LHCN-M2 (cell line): ENCODE data around the gene TAB2. TPM values are rescaled to one million over a fixed set of nuclear protein-coding genes. Genes with fewer than 3 reads are reported as not detected.
A peak's percentile ranks its signal among the peaks of the same experiment; 100 is the strongest.

Experiments
- DNase-seq: peaks from one replicate; pipeline ENCODE4 v3.0.0-alpha.2; 2012; ENCODE audit warnings: low read depth
- total RNA-seq: library from RNA; depleted of rRNA; stranded (reverse); fragments of >200 nt; gene quantifications from 2 replicates; pipeline ENCODE4 v1.2.3, GENCODE V29; 2014

TAB2 gene
- total RNA-seq, 1 experiment from 2014 or later, result 23.1 TPM

- DNase-seq, result no peak
Measured at GRCh38 chr6:149409617-149410016, 92.1 kb downstream of the TAB2 start.

DNA sequence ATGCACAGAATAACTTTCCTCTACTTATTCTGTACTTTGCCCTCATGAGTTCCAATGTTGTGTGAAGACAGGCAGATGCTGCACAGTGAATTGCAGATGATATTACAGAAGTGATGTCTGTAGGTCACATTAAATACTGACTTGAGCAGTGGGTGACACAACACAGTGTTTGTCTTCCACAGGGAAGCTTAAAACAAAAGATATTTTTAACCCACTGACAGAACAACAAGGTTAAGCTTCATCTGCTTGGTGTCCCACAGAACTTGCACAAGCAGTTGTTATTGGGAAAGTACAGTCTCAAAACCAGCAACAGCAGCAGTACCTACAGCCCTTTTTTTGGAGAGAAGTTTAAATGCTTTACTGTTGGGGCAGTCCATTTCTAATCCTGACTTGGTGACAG lies 93.0 kb downstream of the TAB2 start:
- no peak for DNase-seq

- DNase-seq, result no peak
Measured at GRCh38 chr6:149414009-149414408, 96.5 kb downstream of the TAB2 start.

DNA sequence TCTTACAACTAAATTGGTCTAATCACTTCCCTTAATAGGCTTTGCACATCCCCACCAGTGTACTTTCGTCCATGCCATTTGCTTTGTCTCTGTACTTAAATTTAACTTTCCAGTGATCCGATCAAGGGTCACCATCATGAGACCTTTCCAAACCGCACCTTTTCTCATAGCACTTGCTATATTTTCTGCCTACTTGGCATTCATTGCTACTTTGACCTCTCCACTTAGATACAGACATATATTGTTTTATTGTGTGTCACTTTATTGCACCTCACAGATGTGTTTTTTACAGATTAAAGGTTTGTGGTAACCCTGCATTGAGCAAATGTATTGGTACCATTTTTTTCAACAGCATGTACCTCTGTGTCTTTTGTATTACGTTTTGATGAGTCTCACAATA lies 97.3 kb downstream of the TAB2 start:
- no peak for DNase-seq

DNA sequence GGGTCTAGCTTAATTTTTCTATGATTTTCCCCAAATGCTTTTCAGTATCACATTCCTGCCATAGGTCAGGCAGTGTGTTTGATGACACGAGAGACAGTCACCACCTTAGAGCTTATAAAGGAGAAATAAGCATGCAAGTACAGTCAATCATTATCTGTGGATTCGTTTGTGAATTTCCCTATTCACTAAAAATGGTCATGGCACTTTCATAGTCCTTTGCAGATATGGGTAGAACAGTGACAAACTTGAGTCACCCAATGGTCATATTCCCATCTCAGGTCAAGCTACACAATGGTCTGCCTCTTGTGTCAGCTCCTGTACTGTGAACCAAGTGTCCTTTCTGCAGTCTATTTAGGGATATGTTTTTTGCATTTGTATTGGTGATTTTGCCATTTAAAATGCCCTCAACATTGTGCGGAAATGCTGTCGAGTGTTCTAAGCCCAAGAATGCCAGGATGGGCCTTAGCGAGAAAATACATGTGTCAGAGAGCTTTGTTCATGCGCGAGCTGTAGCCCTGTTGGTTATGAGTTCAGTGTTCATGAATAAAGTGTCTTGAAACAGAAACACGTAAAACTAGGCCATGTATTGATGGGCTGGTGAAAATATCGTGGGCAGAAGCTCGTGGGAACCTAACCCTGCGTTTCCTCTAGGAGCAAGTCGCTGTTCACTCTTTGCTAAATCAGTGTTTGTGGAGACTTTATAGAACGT lies 102.3 kb downstream of the TAB2 start:
- DNase-seq, result no peak

DNA sequence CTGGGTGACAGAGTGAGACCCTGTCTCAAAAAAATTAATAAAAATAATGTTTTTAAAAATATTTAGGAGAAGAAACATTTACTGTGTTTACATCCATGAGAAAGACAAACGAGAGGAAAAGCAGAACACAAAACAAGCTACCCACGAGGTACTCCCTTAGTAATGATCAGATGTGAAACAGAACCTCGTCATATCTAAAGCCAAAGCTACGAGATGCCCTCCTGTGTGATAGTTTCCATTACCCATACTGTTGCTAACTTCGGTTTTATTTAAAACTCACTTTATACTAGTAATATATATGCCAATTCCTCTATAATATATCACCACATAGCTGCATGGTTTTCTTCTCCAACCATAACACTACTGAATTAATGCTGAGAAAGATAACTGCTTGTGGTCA lies 103.6 kb downstream of the TAB2 start:
- no peak for DNase-seq

- no peak for DNase-seq
Measured at GRCh38 chr6:149422581-149422980, 105.1 kb downstream of the TAB2 start.

DNA sequence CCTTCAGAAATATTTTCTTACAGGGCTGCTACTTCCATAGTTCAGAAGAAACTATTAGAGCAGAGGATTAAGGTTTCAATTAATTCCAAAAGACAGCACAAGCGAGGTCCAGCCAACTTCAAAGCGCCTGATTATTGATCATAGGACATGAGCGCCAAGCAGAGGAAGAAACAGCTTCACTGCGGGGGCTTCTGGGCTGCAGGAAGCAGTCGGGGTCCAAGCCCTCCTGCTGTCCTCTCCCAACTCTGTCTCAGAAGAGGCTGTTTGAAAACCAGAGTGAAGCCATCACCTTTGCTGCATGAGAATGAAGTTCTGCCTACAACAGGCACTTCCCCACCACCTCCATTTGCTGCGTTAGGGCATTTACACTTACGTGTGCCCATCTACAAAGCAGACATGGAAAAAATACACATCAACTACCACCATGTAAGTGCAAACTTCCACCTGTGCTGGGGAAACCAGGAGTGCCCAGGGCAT lies 106.5 kb downstream of the TAB2 start:
- no peak for DNase-seq

DNA sequence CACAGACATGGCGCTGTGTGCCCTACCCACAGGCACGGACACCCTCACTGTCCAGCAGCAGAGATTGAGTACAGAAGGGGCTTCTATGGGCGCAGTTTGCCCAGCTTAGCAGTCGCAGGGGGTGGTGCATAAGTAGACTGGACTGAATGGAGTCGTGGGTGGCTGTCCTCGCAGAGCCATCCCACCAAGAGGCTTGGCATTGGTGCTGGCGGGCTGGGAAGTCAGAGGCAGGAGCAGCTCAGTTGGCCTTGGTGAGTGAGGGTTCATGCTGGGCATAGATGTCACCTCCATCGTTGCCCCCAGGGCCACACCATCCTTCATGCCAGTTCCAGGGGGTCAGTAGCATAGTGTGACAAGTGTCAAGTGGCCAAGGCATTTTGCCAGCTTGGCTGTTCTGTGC lies 107.7 kb downstream of the TAB2 start:
- DNase-seq, result no peak

- no peak for DNase-seq
Measured at GRCh38 chr6:149425754-149426153, 108.2 kb downstream of the TAB2 start.

DNA sequence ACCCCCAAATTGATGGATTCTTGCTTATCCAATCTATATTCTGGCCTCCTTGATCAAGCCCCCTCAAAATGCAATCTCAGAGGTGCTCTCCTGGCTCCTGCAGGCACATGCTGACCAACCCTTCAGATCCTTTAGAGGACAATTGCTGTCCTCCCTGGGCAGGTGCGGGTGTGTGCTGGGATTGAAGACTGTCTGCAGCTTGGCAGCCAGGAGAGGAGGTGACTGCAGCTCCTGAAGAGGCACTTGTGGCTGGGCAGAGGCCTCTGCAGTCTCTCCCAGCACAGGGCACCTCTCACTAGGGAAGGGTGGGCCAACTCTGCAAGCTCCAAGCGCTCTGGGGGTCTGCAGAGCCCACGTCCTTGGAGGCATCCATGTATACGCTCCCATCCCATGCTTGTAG lies 111.1 kb downstream of the TAB2 start:
- DNase-seq, result no peak

- no peak for DNase-seq
Measured at GRCh38 chr6:149429427-149430360, 112.2 kb downstream of the TAB2 start.

DNA sequence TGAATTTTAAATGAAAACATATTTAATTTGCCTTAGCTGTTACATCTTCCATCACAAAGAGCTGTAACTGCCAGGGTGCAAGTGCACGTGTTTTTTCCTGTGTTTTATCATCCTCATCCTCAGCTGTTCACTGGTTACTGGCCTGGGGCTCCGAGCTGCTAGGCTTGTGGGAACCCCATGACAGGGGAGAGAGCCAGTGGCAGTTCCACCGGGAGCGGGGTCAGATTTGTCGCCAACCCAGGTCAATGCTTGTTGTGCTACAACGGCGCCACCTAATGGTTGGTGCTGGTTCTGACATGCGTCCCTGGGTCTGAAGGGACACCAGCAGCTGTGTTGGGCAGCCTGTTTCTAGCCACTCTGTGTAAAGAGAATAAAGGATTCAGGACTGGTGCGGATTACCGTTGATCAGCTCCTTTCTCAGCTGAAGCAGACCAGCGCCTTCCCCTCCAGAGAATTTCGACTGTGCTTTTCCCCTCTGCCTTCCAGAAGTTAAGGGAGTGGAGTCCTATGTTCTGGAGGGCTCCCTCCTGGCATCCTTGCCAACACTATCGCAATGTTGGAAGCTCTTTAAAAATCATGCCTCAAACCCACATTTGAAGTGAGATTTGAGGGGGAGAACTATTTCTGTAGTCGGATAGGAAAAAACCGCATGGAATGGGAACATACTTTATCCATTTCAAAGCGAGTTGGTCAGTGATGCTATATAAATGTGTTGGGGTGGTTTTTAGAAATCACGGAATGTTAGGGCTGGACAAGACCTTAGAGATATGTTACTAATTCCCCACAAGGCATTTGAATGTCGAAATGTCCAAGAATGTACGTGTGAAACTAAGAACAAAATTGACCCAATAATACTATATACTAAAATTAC lies 114.6 kb downstream of the TAB2 start:
- DNase-seq, result peak; percentile 82

GRCh38 chr6:149433405-149433804 lies 115.9 kb downstream of the TAB2 start:
- no peak for DNase-seq

- DNase-seq, result no peak
Measured at GRCh38 chr6:149433881-149434280, 116.4 kb downstream of the TAB2 start.

- no peak for DNase-seq
Measured at GRCh38 chr6:149435919-149436586, 118.5 kb downstream of the TAB2 start.

- no peak for DNase-seq
Measured at GRCh38 chr6:149436647-149437046, 119.1 kb downstream of the TAB2 start.

GRCh38 chr6:149437212-149437611 lies 119.7 kb downstream of the TAB2 start:
- DNase-seq, result no peak

GRCh38 chr6:149438855-149439254 lies 121.3 kb downstream of the TAB2 start:
- DNase-seq, result no peak

- DNase-seq, result no peak
Measured at GRCh38 chr6:149439626-149440025, 122.1 kb downstream of the TAB2 start.
